Ovary (tissue), 3 donors: ENCODE measurements around the gene PGF.

Source experiments
- EP300 ChIP-seq: sonication (generic); formaldehyde crosslinking; IDR thresholded peaks from one replicate; pipeline ENCODE4 v1.6.1; 2017; ENCODE audit warnings: antibody characterized with exemption
- POLR2A ChIP-seq: fragments of 450-650 bp; IDR thresholded peaks from one replicate; pipeline ENCODE4 v1.6.1; 2017; ENCODE audit warnings: antibody characterized with exemption, mild to moderate bottlenecking, moderate library complexity
- TF ChIP-seq, protein P1 (sequence below), 3 donors: fragments of 450-650 bp in 2 of 3; fragments of 200-600 bp in 1 of 3; IDR thresholded peaks; one replicate each; pipeline versions ENCODE4 v1.5.1 to v1.8.0; 2016 to 2022; ENCODE audit warnings: antibody characterized with exemption in 3 of 3, mild to moderate bottlenecking in 1 of 3
- donor health status: DM: no; HTN: no; CAD: no.

GRCh38 chr14:74980731-74981461 is 25.5 kb upstream of the PGF start:
- TF ChIP-seq, protein P1, sequence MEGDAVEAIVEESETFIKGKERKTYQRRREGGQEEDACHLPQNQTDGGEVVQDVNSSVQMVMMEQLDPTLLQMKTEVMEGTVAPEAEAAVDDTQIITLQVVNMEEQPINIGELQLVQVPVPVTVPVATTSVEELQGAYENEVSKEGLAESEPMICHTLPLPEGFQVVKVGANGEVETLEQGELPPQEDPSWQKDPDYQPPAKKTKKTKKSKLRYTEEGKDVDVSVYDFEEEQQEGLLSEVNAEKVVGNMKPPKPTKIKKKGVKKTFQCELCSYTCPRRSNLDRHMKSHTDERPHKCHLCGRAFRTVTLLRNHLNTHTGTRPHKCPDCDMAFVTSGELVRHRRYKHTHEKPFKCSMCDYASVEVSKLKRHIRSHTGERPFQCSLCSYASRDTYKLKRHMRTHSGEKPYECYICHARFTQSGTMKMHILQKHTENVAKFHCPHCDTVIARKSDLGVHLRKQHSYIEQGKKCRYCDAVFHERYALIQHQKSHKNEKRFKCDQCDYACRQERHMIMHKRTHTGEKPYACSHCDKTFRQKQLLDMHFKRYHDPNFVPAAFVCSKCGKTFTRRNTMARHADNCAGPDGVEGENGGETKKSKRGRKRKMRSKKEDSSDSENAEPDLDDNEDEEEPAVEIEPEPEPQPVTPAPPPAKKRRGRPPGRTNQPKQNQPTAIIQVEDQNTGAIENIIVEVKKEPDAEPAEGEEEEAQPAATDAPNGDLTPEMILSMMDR (IDR thresholded peaks at IDR 0.05), result no peak
- TF ChIP-seq POLR2A (no peak), EP300 (no peak)
